Stimulated activated effector memory CD8-positive, alpha-beta T cell treated with anti-CD3 and anti-CD28 coated beads, Interleukin-12 subunit alpha, Interleukin-12 subunit beta, amount 100 ng/mL, for 72 hours (primary cell): ENCODE data around the gene MT1HL1.

Experiments used
- ATAC-seq: fragments of 150-1000 bp; cut with Tn5 transposase; 2 replicates; pipeline ENCODE4 v1.10.0; 2021
- DNase-seq, 2 donors: peaks; one replicate each; pipeline ENCODE4 v3.0.0; 2021 to 2022; ENCODE audit warnings: low spot score in 2 of 2
- H3K27ac Mint-ChIP-seq: one replicate; pipeline ENCODE4 v1.8.0; 2022; ENCODE audit warnings: mild to moderate bottlenecking, mixed read lengths
- H3K36me3 Mint-ChIP-seq: one replicate; pipeline ENCODE4 v1.8.0; 2022; ENCODE audit warnings: mild to moderate bottlenecking, mixed read lengths
- H3K4me1 Mint-ChIP-seq: one replicate; pipeline ENCODE4 v1.8.0; 2022; ENCODE audit warnings: mixed read lengths
- H3K4me3 Mint-ChIP-seq: one replicate; pipeline ENCODE4 v1.8.0; 2022; ENCODE audit warnings: mild to moderate bottlenecking, mixed read lengths
- H3K9me3 Mint-ChIP-seq: one replicate; pipeline ENCODE4 v1.8.0; 2022; ENCODE audit warnings: mixed read lengths

The MT1HL1 gene

GRCh38 chr1:237032029-237032428 is 27.8 kb upstream of the MT1HL1 start:
- ATAC-seq (peak; percentile 54), DNase-seq (no peak)
- Mint-ChIP-seq H3K4me3 (no peak overlapping the region), H3K36me3 (no peaks in the 10 kb centered on the region), H3K27ac (no peak overlapping the region), H3K9me3 (no peaks in the 10 kb centered on the region), H3K4me1 (no peaks in the 10 kb centered on the region)

GRCh38 chr1:237031480-237031879 is 27.2 kb upstream of the MT1HL1 start:
- no peaks in the 10 kb centered on the region for H3K36me3 Mint-ChIP-seq
- no peak for ATAC-seq
- H3K4me3 Mint-ChIP-seq: no peak overlapping the region
- no peak overlapping the region for H3K27ac Mint-ChIP-seq
- no peak for DNase-seq
- no peaks in the 10 kb centered on the region for H3K9me3 Mint-ChIP-seq
- no peaks in the 10 kb centered on the region for H3K4me1 Mint-ChIP-seq

GRCh38 chr1:237029850-237030535 is 25.8 kb upstream of the MT1HL1 start:
- Mint-ChIP-seq H3K36me3 (no peaks in the 10 kb centered on the region), H3K9me3 (peaks cover 4% of the 10 kb centered on the region), H3K27ac (no peak overlapping the region), H3K4me1 (no peaks in the 10 kb centered on the region), H3K4me3 (no peak overlapping the region)
- no peak for ATAC-seq
- no peak for DNase-seq

- H3K36me3 Mint-ChIP-seq: no peaks in the 10 kb centered on the region
- no peak for DNase-seq
- ATAC-seq: no peak
- H3K9me3 Mint-ChIP-seq: peaks cover 4% of the 10 kb centered on the region
- H3K27ac Mint-ChIP-seq: no peak overlapping the region
- H3K4me1 Mint-ChIP-seq: no peaks in the 10 kb centered on the region
- H3K4me3 Mint-ChIP-seq: no peak overlapping the region
These were observed 25.0 kb upstream of the MT1HL1 start for GRCh38 chr1:237029240-237029639.

GRCh38 chr1:237025358-237026074 is 21.3 kb upstream of the MT1HL1 start:
- H3K4me1 Mint-ChIP-seq: no peaks in the 10 kb centered on the region

GRCh38 chr1:237018896-237019295 is 14.7 kb upstream of the MT1HL1 start:
- ATAC-seq (no peak), DNase-seq (no peak)
- no peaks in the 10 kb centered on the region for H3K4me1 Mint-ChIP-seq
- H3K4me3 Mint-ChIP-seq: no peak overlapping the region
- H3K27ac Mint-ChIP-seq: no peak overlapping the region
- H3K36me3 Mint-ChIP-seq: no peaks in the 10 kb centered on the region
- no peaks in the 10 kb centered on the region for H3K9me3 Mint-ChIP-seq

More at GRCh38 chr1:237025358-237026074, 21.3 kb upstream of the MT1HL1 start:
- peaks cover 4% of the 10 kb centered on the region for H3K9me3 Mint-ChIP-seq
- H3K27ac Mint-ChIP-seq: no peak overlapping the region
- no peak for ATAC-seq
- no peak for DNase-seq
- no peak overlapping the region for H3K4me3 Mint-ChIP-seq
- H3K36me3 Mint-ChIP-seq: no peaks in the 10 kb centered on the region

- ATAC-seq (no peak), DNase-seq (no peak)
- Mint-ChIP-seq H3K4me1 (no peaks in the 10 kb centered on the region), H3K27ac (no peak overlapping the region), H3K4me3 (no peak overlapping the region), H3K36me3 (no peaks in the 10 kb centered on the region), H3K9me3 (no peaks in the 10 kb centered on the region)
These were observed 12.4 kb upstream of the MT1HL1 start for GRCh38 chr1:237016626-237017025.

GRCh38 chr1:237013608-237014007 is 9.4 kb upstream of the MT1HL1 start:
- H3K27ac Mint-ChIP-seq: no peak overlapping the region
- no peak overlapping the region for H3K4me3 Mint-ChIP-seq
- ATAC-seq (no peak), DNase-seq (no peak)
- no peaks in the 10 kb centered on the region for H3K9me3 Mint-ChIP-seq
- no peaks in the 10 kb centered on the region for H3K4me1 Mint-ChIP-seq
- H3K36me3 Mint-ChIP-seq: no peaks in the 10 kb centered on the region

GRCh38 chr1:237012788-237013383 is 8.6 kb upstream of the MT1HL1 start:
- Mint-ChIP-seq H3K36me3 (no peaks in the 10 kb centered on the region), H3K27ac (no peak overlapping the region), H3K4me1 (no peaks in the 10 kb centered on the region), H3K4me3 (no peak overlapping the region), H3K9me3 (no peaks in the 10 kb centered on the region)
- ATAC-seq (no peak), DNase-seq (no peak)

GRCh38 chr1:237012361-237012760 is 8.1 kb upstream of the MT1HL1 start:
- Mint-ChIP-seq H3K9me3 (no peaks in the 10 kb centered on the region), H3K4me1 (no peaks in the 10 kb centered on the region), H3K4me3 (no peak overlapping the region), H3K36me3 (no peaks in the 10 kb centered on the region), H3K27ac (no peak overlapping the region)
- no peak for DNase-seq
- no peak for ATAC-seq

GRCh38 chr1:237011432-237011831 is 7.2 kb upstream of the MT1HL1 start:
- Mint-ChIP-seq H3K4me1 (no peaks in the 10 kb centered on the region), H3K36me3 (no peaks in the 10 kb centered on the region), H3K9me3 (no peaks in the 10 kb centered on the region), H3K27ac (no peak overlapping the region), H3K4me3 (no peak overlapping the region)
- no peak for DNase-seq
- no peak for ATAC-seq

GRCh38 chr1:237009611-237010010 is 5.4 kb upstream of the MT1HL1 start:
- H3K36me3 Mint-ChIP-seq: no peaks in the 10 kb centered on the region
- no peaks in the 10 kb centered on the region for H3K4me1 Mint-ChIP-seq
- H3K4me3 Mint-ChIP-seq: no peak overlapping the region
- ATAC-seq (no peak), DNase-seq (no peak)
- H3K9me3 Mint-ChIP-seq: no peaks in the 10 kb centered on the region
- no peak overlapping the region for H3K27ac Mint-ChIP-seq

- H3K4me1 Mint-ChIP-seq: no peaks in the 10 kb centered on the region
- H3K4me3 Mint-ChIP-seq: no peak overlapping the region
- H3K9me3 Mint-ChIP-seq: no peaks in the 10 kb centered on the region
- no peaks in the 10 kb centered on the region for H3K36me3 Mint-ChIP-seq
- H3K27ac Mint-ChIP-seq: no peak overlapping the region
- no peak for ATAC-seq
- no peak for DNase-seq
These were observed 3.1 kb upstream of the MT1HL1 start for GRCh38 chr1:237007147-237007881.

GRCh38 chr1:237005674-237006073 is 1.4 kb upstream of the MT1HL1 start:
- ATAC-seq (no peak), DNase-seq (no peak)
- Mint-ChIP-seq H3K27ac (no peak overlapping the region), H3K4me1 (no peaks in the 10 kb centered on the region), H3K4me3 (no peak overlapping the region), H3K36me3 (no peaks in the 10 kb centered on the region), H3K9me3 (no peaks in the 10 kb centered on the region)

GRCh38 chr1:237003516-237003915 is 725 bp downstream of the MT1HL1 start:
- no peaks in the 10 kb centered on the region for H3K36me3 Mint-ChIP-seq
- no peak for ATAC-seq

More at GRCh38 chr1:237003516-237003915, 725 bp downstream of the MT1HL1 start:
- Mint-ChIP-seq H3K27ac (no peak overlapping the region), H3K4me1 (no peaks in the 10 kb centered on the region), H3K9me3 (no peaks in the 10 kb centered on the region), H3K4me3 (no peak overlapping the region)
- no peak for DNase-seq
